GM12878 (cell line): ENCODE data around the gene DCC. TPM values are rescaled to one million over a fixed set of nuclear protein-coding genes. Genes with fewer than 3 reads are reported as not detected.

Experiments used
- ATAC-seq: fragments of 200-7000 bp; cut with Tn5 transposase; 3 replicates; pipeline ENCODE4 v1.9.1; 2020; ENCODE audit warnings: mild to moderate bottlenecking, moderate library complexity
- BruUV-seq: library from RNA; stranded (reverse); fragments of 400-500 nt; replicated peaks from 2 replicates; lab custom pipeline; 2021; lab: Mats Ljungman, UMichigan
- CTCF ChIA-PET: fragments of 300-600 bp; sonication (Branson Sonifier 250); formaldehyde crosslinking; extraction: SDS; loops from one replicate; lab custom pipeline; 2021; ENCODE audit warnings: inconsistent platforms; lab: Yijun Ruan, JAX
- POLR2A ChIA-PET: fragments of 350-600 bp; formaldehyde crosslinking; extraction: SDS; loops from one replicate; lab custom pipeline; 2021; ENCODE audit warnings: inconsistent platforms; lab: Charles Lee
- RAD21 ChIA-PET: fragments of 300-600 bp; sonication (Branson Sonifier 250); formaldehyde crosslinking; loops from one replicate; lab custom pipeline; 2023; ENCODE audit warnings: antibody characterized with exemption; ENCODE audit not compliant: unreplicated experiment; lab: Charles Lee
- SMC1A ChIA-PET: fragments of 300-600 bp; sonication (Branson Sonifier 250); formaldehyde crosslinking; loops from one replicate; lab custom pipeline; 2023; ENCODE audit not compliant: unreplicated experiment, uncharacterized antibody; lab: Charles Lee
- DNase-seq: peaks from one replicate; pipeline ENCODE4 v3.0.0-alpha.2; 2011; ENCODE audit warnings: low read depth, low spot score
- FAIRE-seq: peaks from 3 replicates; lab custom pipeline; 2011; peaks lifted over from hg19 to GRCh38; lab: Jason Lieb, UNC
- H2AFZ ChIP-seq: 2 replicates; pipeline ENCODE4 v1.6.0; 2011; ENCODE audit warnings: low read depth, low read length, control low read depth; ENCODE audit not compliant: control insufficient read depth
- H3K27ac ChIP-seq: 2 replicates; pipeline ENCODE4 v1.5.1; 2011; ENCODE audit warnings: control low read depth; ENCODE audit not compliant: control insufficient read depth, insufficient read depth
- H3K27me3 ChIP-seq, 2 experiments: replicated peaks in 1 of 2; 2 replicates each; pipeline versions ENCODE4 v1.6.0 to v1.6.1; 2011; ENCODE audit warnings: low read length in 1 of 2; ENCODE audit not compliant: control insufficient read depth in 2 of 2, insufficient read depth in 2 of 2
- H3K36me3 ChIP-seq, 2 experiments: 2 replicates each; pipeline ENCODE4 v1.5.1; 2011; ENCODE audit warnings: low read length in 1 of 2; ENCODE audit not compliant: control insufficient read depth in 2 of 2, insufficient read depth in 2 of 2
- H3K4me1 ChIP-seq: 2 replicates; pipeline ENCODE4 v1.6.1; 2011; ENCODE audit warnings: mild to moderate bottlenecking, low read length, moderate library complexity, mixed read lengths; ENCODE audit not compliant: control insufficient read depth, insufficient read depth
- H3K4me2 ChIP-seq: 2 replicates; pipeline ENCODE4 v1.6.0; 2011; ENCODE audit warnings: control low read depth; ENCODE audit not compliant: control insufficient read depth, insufficient read depth
- H3K4me3 ChIP-seq: fragments of 200-600 bp; sonication (generic); 2 replicates; pipeline ENCODE4 v1.5.1; 2016
- H3K79me2 ChIP-seq: 2 replicates; pipeline ENCODE4 v1.6.0; 2011; ENCODE audit warnings: low read length; ENCODE audit not compliant: control insufficient read depth, insufficient read depth
- H3K9ac ChIP-seq: 2 replicates; pipeline ENCODE4 v1.8.0; 2011; ENCODE audit warnings: low read length, control low read depth, mixed read lengths; ENCODE audit not compliant: control insufficient read depth, insufficient read depth
- H3K9me3 ChIP-seq: replicated peaks from 3 replicates; pipeline ENCODE4 v1.5.1; 2011; ENCODE audit warnings: mild to moderate bottlenecking, low read length; ENCODE audit not compliant: control insufficient read depth, insufficient read depth
- H4K20me1 ChIP-seq: 2 replicates; pipeline ENCODE4 v1.6.0; 2011; ENCODE audit not compliant: control insufficient read depth, insufficient read depth
- ATF7 ChIP-seq: fragments of 450-650 bp; IDR thresholded peaks from 2 replicates; pipeline ENCODE4 v1.6.1; 2016; ENCODE audit warnings: low read depth, mild to moderate bottlenecking
- BCL11A ChIP-seq: IDR thresholded peaks from 2 replicates; pipeline ENCODE4 v1.6.1; 2011; ENCODE audit warnings: low read depth, low read length
- BMI1 ChIP-seq: fragments of 450-650 bp; IDR thresholded peaks from 2 replicates; pipeline ENCODE4 v1.6.1; 2016; ENCODE audit warnings: mild to moderate bottlenecking, moderate library complexity, borderline replicate concordance
- DPF2 ChIP-seq: fragments of 450-650 bp; IDR thresholded peaks from 2 replicates; pipeline ENCODE4 v1.6.1; 2017; ENCODE audit warnings: mild to moderate bottlenecking
- EED ChIP-seq: sonication (generic); IDR thresholded peaks from 2 replicates; pipeline ENCODE4 v1.6.1; 2016; ENCODE audit warnings: antibody characterized with exemption, low read depth
- FOXK2 ChIP-seq: fragments of 450-650 bp; IDR thresholded peaks from 2 replicates; pipeline ENCODE4 v1.6.1; 2017; ENCODE audit warnings: mild to moderate bottlenecking, moderate library complexity
- HDAC6 ChIP-seq: fragments of 200-600 bp; sonication (generic); IDR thresholded peaks from one replicate; pipeline ENCODE4 v1.8.0; 2017; ENCODE audit warnings: antibody characterized with exemption; ENCODE audit not compliant: unreplicated experiment
- MTA2 ChIP-seq: fragments of 450-650 bp; IDR thresholded peaks from 2 replicates; pipeline ENCODE4 v1.6.1; 2016; ENCODE audit warnings: low read depth, mild to moderate bottlenecking, moderate library complexity
- NFXL1 ChIP-seq: fragments of 450-650 bp; IDR thresholded peaks from 2 replicates; pipeline ENCODE4 v1.6.1; 2017; ENCODE audit warnings: antibody characterized with exemption, mild to moderate bottlenecking, borderline replicate concordance
- NRF1 ChIP-seq: conservative IDR thresholded peaks from 2 replicates; pipeline ENCODE4 v1.6.1; 2011; ENCODE audit warnings: mild to moderate bottlenecking, low read depth, low read length, improper control_type of control experiment
- PML ChIP-seq: IDR thresholded peaks from 2 replicates; pipeline ENCODE4 v1.6.1; 2012; ENCODE audit warnings: low read length, inconsistent platforms
- POU2F2 ChIP-seq: IDR thresholded peaks from 3 replicates; pipeline ENCODE4 v1.6.1; 2011; ENCODE audit warnings: low read depth, mild to moderate bottlenecking, low read length, borderline replicate concordance
- RELA ChIP-seq: fragments of 450-650 bp; IDR thresholded peaks from 2 replicates; pipeline ENCODE4 v1.8.0; 2014; ENCODE audit warnings: borderline replicate concordance; ENCODE audit not compliant: partially characterized antibody
- SMARCA5 ChIP-seq: fragments of 450-650 bp; IDR thresholded peaks from 2 replicates; pipeline ENCODE4 v1.6.1; 2017; ENCODE audit warnings: mild to moderate bottlenecking
- SP1 ChIP-seq: IDR thresholded peaks from one replicate; pipeline ENCODE4 v1.6.1; 2011; ENCODE audit warnings: low read depth, low read length
- SPI1 ChIP-seq: IDR thresholded peaks from 2 replicates; pipeline ENCODE4 v1.6.1; 2011; ENCODE audit warnings: low read depth, mild to moderate bottlenecking, low read length, moderate library complexity, borderline replicate concordance; ENCODE audit not compliant: insufficient read depth
- YBX1 ChIP-seq: fragments of 450-650 bp; IDR thresholded peaks from 2 replicates; pipeline ENCODE4 v1.6.1; 2016; ENCODE audit warnings: antibody characterized with exemption
- WGBS: methylation state at CpG from one replicate; pipeline ENCODE4 v1.1.6; 2016; ENCODE audit warnings: low lambda C conversion rate; ENCODE audit not compliant: insufficient replicate concordance, insufficient coverage; ENCODE audit errors: missing lambda C conversion rate; 5-methylcytosine and 5-hydroxymethylcytosine counted together
- in situ Hi-C: fragments of 300-500 bp; cut with MboI; formaldehyde crosslinking; loops from 9 replicates; pipeline ENCODE4 v1.14.3; 2018; ENCODE audit warnings: mixed read lengths
- intact Hi-C: fragments of 100-400 bp; cut with micrococcal nuclease; formaldehyde crosslinking; loops from one replicate; pipeline ENCODE4 v1.14.2; 2022; ENCODE audit not compliant: unreplicated experiment
- polyA plus RNA-seq, 11 experiments: library from polyadenylated mRNA; depleted of rRNA in 4 of 11; unstranded in 6 of 11; stranded (reverse) in 5 of 11; fragments of >200 nt; fragmentation: Nextera tagmentation in 4 of 11; fragmentation: Illumina TruSeq in 1 of 11; extraction: Ambion mirVana in 4 of 11; extraction: Trizol in 1 of 11; gene quantifications; 1 replicate in 1 of 11; 2 replicates in 10 of 11; pipeline versions ENCODE4 v1.2.1 to v1.2.3, GENCODE V29; 2011 to 2016; ENCODE audit warnings: inconsistent platforms in 2 of 11, missing spikeins in 2 of 11, low read depth in 1 of 11
- total RNA-seq, 4 experiments: library from RNA; depleted of rRNA in 3 of 4; stranded (reverse); fragments of >200 nt in 3 of 4; fragmentation: Illumina TruSeq in 1 of 4; extraction: Trizol in 1 of 4; gene quantifications; 2 replicates each; pipeline versions ENCODE4 v1.2.1 to v1.2.3, GENCODE V29; 2013 to 2021
- TF ChIP-seq, protein P1 (sequence below): fragments of 450-650 bp; IDR thresholded peaks from 2 replicates; pipeline ENCODE4 v1.6.1; 2017; ENCODE audit warnings: mild to moderate bottlenecking, low read depth, inconsistent platforms; ENCODE audit not compliant: poor library complexity, severe bottlenecking
- TF ChIP-seq, protein P2 (sequence below): IDR thresholded peaks from 2 replicates; pipeline ENCODE4 v1.6.1; 2012; ENCODE audit warnings: low read length, inconsistent platforms

DCC gene
- total and polyA plus RNA-seq, 10 of the 15 experiments (the other 5 are each of a cell fraction or from before 2014, with no cell fraction given): 0.01 TPM; not detected in 9

DNA sequence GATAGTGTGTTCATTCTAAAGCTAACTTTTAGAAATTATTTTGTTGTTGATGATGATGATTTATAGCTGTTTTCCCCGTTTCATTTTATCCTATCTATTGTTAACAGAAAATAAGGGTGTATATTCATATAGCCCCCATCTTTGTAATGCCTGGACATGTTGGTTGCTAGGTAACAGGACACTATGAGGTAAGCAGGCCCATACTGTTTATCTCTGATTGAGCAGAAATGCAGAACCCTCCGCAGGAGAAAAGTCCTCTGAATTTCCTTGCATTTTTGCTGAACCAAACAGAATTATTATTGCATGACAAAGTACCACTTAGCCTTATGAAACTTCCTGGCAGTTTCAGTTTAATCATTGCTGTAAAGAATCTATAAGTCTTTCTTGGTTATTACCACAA is 339.4 kb downstream of the DCC start (continued):
- TF ChIP-seq, protein P1, sequence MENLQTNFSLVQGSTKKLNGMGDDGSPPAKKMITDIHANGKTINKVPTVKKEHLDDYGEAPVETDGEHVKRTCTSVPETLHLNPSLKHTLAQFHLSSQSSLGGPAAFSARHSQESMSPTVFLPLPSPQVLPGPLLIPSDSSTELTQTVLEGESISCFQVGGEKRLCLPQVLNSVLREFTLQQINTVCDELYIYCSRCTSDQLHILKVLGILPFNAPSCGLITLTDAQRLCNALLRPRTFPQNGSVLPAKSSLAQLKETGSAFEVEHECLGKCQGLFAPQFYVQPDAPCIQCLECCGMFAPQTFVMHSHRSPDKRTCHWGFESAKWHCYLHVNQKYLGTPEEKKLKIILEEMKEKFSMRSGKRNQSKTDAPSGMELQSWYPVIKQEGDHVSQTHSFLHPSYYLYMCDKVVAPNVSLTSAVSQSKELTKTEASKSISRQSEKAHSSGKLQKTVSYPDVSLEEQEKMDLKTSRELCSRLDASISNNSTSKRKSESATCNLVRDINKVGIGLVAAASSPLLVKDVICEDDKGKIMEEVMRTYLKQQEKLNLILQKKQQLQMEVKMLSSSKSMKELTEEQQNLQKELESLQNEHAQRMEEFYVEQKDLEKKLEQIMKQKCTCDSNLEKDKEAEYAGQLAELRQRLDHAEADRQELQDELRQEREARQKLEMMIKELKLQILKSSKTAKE: no peak
- TF ChIP-seq YBX1: no peak
- no peak for TF ChIP-seq HDAC6
- no peak for TF ChIP-seq ATF7
- TF ChIP-seq BCL11A: no peak
- TF ChIP-seq SP1: no peak
- no peak for TF ChIP-seq BMI1

DNA sequence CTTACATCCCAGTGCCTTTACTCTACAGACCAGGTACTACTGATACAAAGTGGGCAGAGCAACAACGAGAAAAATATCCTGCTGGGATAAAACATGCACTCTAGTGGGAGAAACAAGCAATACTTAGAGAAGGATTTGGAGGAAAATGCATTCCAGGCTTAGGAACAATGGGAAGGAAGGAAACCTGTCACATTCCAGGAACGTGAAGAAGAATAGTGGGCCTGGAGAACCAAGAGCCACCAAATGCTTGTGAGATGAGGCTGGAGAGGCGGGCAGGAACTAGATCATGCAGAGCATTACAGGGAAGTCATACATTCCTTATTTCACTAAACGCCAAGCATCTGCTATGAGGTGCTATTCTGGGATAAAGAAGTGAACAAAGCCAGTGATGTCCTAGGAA is 342.3 kb downstream of the DCC start:
- Histone ChIP-seq H3K9ac (no peak overlapping the region), H3K27ac (no peak overlapping the region), H3K4me3 (no peak overlapping the region), H2AFZ (no peak overlapping the region), H3K36me3 (no peaks in the 10 kb centered on the region), H3K27me3 (no peaks in the 10 kb centered on the region), H3K9me3 (no peaks in the 10 kb centered on the region), H3K79me2 (no peaks in the 10 kb centered on the region), H3K4me1 (no peaks in the 10 kb centered on the region), H4K20me1 (no peaks in the 10 kb centered on the region), H3K4me2 (no peak overlapping the region)
- intact Hi-C loops: no loop called here
- ChIA-PET SMC1A (no interaction called here), POLR2A (no interaction called here), RAD21 (no interaction called here), CTCF (no interaction called here)
- BruUV-seq: no TSS peak
- in situ Hi-C loops: no loop called here
- DNase-seq (no peak), ATAC-seq (no peak), FAIRE-seq (no peak)
- 0% methylated on average over 4 of the region's 4 CpGs for WGBS
- TF ChIP-seq, protein P1: no peak
- TF ChIP-seq SPI1: no peak
- no peak for TF ChIP-seq POU2F2
- no peak for TF ChIP-seq EED
- TF ChIP-seq NFXL1: no peak
- TF ChIP-seq, protein P2, sequence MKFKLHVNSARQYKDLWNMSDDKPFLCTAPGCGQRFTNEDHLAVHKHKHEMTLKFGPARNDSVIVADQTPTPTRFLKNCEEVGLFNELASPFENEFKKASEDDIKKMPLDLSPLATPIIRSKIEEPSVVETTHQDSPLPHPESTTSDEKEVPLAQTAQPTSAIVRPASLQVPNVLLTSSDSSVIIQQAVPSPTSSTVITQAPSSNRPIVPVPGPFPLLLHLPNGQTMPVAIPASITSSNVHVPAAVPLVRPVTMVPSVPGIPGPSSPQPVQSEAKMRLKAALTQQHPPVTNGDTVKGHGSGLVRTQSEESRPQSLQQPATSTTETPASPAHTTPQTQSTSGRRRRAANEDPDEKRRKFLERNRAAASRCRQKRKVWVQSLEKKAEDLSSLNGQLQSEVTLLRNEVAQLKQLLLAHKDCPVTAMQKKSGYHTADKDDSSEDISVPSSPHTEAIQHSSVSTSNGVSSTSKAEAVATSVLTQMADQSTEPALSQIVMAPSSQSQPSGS: no peak
- no peak for TF ChIP-seq FOXK2
- TF ChIP-seq DPF2: no peak
- TF ChIP-seq PML: no peak
- no peak for TF ChIP-seq NRF1
- TF ChIP-seq RELA: no peak
- TF ChIP-seq MTA2: no peak
- TF ChIP-seq SMARCA5: no peak
